HG03135 (cell line): ENCODE results near the gene ACBD6.

ENCODE experiments used
- ATAC-seq: cut with Tn5 transposase; IDR thresholded peaks from one replicate; pipeline ENCODE4 v1.9.1; 2021; ENCODE audit warnings: mild to moderate bottlenecking, moderate library complexity; ENCODE audit not compliant: unreplicated experiment

The ACBD6 gene

DNA sequence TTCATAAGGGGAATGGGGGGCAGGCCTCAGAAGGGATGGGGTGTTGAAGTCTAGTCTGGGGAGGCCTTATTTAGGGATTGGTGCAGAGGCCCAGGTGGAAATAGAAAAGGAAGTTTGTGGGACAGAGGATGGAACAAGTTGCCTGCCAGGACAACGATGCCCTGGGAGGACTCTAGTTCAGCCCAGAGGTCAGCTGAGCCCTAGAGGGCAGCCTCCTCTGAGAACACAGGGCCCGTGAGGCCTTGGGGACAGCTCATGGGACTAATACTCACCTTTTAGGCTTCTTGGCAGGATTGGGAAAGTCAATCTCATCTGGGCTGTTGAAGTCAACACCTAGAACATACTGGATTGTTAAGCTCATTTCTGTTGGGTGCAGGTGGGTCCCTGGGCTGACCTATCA, 229.3 kb downstream of the ACBD6 start:
- no peak for ATAC-seq

DNA sequence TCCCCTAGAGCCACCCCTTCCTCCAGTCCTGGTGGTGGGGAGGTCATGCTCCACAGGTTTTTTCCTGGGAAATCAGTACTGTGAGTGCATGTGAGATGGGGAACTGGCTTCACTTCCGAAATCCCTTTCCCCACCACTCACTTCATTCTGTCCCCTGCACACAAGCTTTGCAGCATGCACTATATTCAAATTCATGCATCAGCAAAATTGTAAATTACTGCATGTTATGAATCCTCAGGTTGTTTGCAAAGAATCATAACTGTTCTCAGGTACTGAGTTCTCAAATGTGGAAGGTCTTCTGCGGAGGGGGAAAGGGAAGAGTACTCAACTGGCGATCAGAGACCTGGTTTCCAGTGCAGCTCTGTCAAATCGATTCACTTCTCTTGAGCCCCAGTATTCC, 230.0 kb downstream of the ACBD6 start:
- no peak for ATAC-seq

DNA sequence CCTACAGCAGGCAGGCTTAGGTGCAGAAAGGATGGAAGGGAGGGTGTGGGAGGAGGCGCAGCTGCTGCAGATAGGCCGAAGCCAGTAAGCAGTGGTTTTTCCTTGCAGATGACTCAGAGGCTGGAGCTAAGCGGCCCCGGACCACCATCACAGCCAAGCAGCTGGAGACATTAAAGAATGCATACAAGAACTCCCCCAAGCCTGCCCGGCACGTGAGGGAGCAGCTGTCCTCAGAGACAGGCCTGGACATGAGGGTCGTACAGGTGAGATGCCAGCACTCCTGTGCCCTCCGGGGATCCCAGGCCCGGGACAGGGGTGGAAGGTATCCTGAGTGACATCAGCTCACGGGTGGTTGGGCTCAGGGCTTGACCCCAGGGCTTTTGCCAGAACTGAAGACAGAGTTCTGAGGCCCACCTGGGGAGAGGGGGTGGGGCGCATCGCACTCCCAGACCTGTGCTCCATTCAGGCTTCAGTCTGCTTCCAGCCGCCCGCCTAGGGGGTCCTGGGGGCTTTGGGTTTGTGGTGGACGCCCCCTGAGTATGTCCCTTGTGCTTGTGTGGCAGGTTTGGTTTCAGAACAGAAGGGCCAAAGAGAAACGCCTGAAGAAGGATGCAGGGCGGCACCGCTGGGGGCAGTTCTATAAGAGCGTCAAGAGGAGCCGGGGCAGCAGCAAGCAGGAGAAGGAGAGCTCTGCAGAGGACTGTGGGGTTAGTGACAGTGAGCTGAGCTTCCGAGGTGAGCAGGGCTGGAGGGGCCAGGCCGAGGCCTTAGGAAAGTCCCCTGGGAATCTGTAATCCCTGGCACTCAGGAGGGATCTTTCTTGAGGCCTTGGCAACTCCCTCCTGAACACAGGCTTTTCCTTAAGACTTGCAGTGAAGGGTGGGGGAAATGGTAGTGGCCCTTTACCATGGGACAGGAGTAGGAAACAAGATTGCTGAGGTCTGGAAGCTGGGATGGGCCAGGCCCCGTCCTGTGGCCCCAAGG, 230.8 kb downstream of the ACBD6 start:
- ATAC-seq, result no peak

DNA sequence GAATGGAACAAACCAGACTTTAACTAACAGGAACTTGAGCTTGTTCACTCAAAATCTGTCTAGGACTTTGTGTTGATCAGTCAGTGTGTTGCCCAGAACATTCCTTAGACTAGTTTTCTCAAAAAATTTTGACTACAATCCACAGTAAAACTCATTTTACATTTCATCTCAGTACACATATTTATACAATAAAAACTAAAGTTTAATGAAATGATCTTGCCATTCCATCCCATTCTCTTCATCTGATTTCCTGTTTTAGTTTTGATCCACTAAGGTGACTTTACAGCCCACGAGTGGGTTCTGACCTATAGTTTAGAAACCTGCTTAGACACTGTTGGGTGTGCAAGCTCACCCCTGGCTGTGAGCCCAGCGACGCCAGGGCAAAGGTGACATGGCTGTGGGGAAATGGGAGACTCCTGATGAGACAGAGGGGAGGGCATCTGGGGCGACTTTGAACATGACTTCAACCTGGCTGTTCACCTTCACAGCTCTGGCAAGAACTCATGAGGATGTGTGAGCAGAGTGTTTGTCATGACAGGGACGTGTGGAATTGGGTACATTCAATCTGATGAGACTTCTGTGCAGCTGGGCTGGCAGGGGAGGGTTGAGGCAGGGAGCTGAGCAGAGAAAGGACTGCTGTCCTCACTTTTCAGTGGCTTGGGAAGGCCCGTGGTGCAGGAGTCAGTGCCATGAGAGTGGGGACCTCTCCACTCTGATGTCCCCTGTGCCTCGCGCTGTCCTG, 231.7 kb downstream of the ACBD6 start:
- no peak for ATAC-seq

DNA sequence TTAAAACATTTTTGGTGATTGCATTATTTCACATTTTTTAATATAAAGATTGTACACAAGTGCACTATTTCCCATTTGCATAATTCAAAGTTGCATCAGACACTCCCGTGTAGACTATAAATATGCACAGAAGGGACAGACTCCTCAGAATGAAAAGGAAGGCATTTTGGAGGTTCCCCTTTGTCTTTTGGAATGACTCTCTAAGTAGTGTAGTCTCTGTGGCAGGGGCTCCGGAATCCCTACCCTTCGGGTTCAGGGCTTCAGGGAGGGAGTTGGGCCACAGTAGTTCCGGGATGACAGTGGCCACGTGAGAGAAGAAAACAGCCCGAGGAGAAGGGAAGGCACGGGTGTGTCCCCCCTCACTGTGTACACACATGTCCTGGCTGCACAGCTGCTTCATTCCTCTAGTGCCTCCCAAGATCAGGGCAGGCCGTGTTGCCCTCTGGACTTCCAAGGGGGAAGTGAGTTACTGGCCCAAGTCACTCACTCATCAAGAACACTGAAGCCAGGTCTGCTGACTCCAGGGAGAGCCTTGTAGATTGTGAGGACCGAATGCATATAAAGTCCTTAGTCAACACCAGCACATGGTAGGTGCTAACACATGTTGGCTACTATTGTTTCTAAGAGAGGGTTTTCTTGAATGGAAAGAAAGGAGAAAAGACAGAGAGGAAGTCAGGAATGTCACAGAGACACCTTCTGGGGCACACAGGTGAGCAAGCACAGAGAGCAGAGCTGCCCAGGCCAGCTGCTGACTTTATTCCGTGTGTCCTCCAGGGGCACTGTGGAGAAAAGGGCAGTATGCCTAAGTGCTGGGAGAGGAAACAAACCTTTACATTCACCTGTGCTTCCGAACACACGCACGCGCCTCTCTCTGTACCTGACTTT, 232.5 kb downstream of the ACBD6 start:
- ATAC-seq, result no peak

DNA sequence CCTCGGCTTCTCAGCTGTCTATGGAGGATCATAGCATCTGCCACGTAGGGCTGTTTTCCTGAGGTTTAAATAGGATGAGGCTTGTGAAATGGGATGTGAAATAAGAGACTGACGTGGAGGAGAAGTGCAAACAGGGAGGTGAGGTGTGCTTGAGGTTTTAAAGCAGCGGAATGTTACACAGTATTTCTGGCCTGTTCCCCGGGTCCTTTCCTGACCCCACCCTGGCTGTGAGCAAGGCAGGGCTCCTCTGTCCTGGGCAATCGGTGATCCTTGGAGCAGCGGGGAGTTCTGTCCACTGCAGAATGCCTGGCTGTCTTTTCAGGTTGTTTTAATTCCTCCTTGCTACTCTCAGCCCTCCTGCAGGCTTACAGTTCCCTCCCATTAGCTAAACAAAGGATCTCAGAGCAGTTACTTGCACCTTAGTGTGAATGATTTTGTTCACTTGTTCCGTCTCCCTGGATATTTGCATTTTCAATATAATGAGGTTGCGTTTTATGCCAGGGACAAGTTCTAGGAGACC, 233.8 kb downstream of the ACBD6 start:
- no peak for ATAC-seq

DNA sequence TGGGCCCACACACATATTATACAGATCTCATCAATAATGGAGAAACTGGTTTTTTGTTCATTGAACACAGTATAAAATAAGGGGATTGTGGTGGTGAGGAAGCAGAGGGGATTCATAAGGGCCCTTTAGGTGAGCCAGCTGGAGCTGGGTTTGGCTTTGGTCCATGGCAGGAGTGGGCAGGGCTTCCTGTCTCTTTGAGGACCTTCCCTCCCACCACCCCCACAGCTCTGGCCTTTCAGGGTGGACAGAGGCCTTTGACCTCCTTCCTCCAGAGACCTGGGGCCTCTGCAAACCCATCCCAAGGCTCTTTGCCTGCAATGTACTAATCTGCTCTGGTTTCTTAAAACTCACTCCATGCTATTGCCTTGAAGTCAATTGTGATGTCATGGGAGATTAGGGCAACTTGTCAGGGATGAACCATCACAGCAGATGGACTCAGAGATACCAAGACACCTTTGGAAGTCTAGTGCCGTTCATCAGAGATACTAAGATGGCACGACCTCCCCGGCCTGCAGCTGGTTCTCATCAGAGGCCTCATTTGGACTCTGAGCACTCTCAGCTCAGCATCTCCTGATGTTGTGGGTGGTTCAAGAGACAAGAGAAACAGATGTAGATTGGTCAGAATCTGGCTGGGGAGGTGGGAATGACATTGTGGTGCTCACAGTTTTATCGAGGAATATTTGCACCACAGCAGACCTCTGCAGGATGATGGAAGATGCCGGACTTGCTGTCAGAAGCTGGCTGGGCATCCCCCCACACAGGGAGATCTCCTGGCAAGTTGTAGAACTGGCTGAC, 234.4 kb downstream of the ACBD6 start:
- ATAC-seq, result no peak

DNA sequence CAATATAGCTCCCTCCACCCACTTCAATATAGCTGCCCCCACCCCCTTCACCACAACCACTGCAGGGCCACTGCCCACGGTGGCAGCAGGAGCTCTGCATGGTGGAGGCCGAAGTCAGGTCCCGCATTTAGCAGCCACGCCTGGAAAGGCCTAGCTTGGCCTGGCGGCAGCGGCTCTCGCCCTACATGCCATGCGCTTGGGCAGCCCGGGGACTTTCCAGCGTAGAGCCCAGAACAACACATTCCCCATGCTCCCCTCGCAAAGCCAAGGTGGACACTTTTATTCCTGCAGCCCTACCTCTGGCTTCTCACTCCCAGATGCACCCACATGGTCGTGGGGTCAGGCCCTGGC, 235.2 kb downstream of the ACBD6 start:
- no peak for ATAC-seq

DNA sequence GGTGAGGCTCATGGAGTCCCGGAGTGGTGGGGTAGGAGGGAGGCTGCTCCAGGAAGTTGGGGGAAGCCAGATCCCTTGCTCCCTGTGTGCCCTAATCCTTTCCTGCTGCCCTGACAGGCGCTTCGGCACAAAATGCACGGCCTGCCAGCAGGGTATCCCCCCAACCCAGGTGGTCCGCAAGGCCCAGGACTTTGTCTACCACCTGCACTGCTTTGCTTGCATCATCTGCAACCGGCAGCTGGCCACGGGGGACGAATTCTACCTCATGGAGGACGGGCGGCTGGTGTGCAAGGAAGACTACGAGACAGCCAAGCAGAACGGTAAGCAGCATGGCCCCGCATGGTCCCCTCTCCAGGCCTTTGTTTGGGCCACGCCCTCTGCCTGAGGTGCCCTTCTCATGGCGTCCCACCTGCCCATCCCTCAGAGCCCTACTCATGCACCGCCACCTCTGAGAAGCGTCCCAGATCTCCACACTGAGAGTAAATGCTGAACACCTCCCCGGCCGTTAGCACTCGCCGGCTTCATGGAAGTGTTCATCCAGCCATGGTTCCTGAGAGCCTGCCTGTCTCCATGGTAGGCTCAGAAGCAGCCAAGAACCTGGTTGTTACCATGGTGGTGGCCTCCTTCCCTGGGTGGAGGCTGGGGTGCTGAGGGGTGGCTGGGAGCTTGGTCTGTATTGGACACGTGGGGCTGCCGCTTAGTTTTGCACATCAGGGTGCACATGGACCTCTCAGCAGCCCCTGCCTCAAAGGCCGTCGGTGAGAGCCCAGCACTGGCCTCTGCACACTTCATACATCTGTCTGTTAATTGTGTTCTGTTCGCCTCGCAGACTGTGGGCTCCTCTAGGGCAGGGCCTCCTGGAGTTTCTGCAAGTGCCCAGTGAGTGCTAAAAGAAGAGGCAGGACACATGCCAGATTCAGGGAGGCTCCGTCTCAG, 235.8 kb downstream of the ACBD6 start:
- no peak for ATAC-seq

DNA sequence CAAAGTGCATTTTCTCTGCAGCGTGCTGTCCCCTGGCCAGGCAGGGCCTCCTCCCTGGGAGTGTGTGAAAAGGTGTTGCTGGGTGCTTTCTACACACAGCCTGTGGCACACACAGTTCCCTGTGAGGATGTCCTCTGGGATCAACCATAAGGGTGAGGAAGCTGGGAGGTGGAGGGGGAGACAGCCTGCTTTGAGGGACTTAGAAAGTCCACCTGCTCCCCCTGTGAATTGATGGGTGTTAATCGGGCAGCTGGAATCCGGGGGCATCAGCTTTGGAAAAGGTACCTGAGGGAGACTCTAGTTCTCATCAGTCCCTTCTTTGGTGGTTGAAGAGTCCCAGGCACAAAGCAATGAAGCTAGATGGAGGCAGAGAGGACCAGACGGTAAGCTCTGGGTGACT, 236.5 kb downstream of the ACBD6 start:
- no peak for ATAC-seq

DNA sequence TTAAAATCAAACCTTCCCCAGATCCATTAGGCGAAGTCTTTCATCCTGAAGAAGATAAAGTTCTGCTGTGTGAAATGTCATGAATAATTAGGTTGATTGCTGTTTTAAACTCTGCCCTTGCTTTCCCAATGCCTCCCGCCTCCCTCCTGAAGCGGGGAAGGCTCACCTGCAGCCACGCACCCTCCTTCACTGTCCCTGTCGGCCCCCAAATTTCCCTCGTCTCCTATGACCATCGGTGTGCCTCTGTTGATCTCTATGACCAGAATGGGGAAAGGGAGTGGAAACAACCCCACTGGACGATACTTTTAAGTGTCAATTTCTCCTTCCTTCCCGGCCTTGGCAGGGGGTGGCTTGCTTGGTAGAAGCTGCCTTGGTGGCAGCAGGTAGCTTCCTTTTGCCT, 237.2 kb downstream of the ACBD6 start:
- no peak for ATAC-seq

DNA sequence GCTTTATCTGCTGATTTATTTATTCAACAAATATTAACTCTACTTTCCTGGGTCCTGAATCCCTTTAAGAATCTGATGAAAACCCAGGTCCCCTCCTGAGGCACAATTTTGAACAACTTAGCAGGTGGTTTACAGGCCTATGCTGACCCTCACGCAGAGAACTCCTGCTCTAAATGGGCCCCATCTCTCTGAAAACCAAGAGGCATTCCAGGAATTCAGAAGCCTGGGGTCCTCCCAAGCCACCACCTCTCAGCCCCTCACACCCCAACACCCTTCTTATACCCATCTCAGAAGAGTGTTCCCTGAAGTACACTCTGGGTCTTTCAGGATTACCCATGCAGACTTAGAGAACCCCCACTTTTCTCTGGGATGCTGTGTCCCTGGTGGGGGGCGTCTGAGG, 237.8 kb downstream of the ACBD6 start:
- no peak for ATAC-seq

DNA sequence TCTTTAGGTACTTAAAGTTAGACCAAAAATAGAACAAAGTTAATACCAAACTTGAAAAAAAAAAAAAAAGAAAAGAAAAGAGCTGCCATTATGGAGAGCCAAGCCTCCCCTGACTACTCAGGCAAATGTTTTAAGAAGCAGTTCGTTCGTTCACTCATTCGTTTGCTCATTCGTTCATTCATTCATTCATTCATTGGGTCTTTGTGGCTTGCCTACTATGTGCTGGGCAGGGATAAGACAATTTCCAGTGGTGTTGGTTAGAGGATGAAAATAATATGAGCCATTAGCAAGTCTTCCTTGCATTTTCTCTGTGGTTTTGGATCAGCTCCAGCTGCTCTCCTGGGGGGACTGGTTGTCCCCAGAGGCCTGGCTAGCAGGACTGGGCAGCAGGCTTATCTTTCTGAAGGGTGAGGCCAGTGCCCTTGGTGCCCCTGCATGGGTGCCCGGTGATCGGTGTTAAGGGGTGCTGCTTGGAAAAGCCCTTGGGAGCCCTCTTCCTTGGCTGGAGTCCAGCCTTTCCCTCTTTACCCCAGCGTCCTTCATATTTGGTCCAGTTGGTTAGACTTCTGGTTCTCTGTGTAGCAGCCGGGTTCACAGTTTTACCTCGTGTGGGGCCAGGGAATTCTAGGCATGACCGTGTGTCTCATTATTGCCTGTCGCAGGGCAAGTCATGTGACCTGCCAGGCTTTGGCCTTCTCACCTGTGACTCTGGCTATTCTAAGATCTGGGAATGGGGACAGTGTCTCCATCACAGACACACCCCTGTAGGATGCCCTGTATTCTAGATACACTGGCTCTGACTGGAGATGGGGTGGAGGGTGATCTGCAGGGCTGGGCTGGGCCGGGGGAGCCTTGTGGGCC, 239.5 kb downstream of the ACBD6 start:
- ATAC-seq, result no peak

DNA sequence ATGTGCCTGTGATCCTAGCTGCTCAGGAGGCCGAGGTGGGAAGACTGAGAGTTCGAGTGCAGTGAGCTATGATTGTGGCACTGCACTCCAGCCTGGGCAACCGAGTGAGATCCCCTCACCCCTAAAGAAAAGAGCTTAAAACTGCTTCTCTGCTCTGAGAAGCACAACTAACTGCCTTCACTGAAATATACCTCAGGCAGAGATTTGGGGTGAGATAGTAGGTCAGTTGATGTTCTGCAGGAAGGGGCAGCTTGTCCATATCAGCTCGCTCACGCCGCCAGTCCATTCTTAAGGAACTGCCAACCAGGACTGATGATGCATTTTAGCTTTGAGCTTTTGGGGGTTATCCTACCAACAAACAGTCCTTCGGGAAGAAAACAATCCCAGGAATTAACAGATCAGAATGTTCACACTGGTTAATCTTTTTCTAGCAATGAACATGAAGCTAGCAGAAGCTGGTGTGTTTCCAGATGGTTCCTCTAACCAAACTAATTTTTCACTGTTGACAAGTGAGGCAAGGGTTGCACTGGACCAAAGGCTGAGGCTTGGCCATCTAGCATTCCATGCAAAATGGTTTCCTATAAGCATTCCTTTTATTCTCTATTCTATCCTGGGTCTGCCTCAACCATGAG, 240.7 kb downstream of the ACBD6 start:
- no peak for ATAC-seq

DNA sequence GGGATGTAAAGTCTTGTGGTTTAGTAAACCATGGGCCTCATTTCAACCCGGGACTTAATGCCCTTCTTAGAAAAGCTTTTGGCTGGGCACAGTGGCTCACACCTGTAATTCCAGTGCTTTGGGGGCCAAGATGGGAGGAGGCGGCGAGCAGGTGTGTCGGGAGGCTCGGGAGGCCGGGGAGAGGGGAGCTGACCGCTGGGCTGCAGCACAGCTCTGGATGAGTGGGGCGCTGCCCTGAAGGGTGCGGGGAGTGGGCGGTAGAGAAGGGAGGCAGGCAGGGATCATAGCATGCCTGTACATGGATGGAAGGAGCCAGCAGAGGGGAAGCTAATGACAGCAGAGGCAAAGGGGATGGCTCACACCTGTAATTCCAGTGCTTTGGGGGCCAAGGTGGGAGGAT, 241.3 kb downstream of the ACBD6 start:
- no peak for ATAC-seq

DNA sequence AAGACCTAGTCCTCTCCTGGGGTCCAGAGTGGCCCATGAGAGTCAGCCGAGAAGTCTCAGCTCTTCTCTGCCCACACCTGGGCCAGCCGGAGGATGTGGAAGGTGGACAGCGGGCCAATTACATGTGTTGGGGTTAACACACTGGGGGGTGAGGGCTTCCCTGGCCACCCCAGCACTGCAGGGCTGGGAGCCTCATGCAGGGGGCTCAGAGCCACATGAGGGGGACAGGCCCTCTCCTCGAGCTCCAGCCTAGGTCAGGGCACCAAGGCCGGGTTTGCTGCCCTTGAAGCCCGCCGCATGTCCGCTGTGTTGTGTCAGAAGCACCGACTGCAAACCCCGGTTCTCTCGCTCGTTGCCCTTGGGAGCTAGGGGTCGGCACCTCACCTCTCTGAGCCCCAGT, 241.8 kb downstream of the ACBD6 start:
- ATAC-seq, result no peak

DNA sequence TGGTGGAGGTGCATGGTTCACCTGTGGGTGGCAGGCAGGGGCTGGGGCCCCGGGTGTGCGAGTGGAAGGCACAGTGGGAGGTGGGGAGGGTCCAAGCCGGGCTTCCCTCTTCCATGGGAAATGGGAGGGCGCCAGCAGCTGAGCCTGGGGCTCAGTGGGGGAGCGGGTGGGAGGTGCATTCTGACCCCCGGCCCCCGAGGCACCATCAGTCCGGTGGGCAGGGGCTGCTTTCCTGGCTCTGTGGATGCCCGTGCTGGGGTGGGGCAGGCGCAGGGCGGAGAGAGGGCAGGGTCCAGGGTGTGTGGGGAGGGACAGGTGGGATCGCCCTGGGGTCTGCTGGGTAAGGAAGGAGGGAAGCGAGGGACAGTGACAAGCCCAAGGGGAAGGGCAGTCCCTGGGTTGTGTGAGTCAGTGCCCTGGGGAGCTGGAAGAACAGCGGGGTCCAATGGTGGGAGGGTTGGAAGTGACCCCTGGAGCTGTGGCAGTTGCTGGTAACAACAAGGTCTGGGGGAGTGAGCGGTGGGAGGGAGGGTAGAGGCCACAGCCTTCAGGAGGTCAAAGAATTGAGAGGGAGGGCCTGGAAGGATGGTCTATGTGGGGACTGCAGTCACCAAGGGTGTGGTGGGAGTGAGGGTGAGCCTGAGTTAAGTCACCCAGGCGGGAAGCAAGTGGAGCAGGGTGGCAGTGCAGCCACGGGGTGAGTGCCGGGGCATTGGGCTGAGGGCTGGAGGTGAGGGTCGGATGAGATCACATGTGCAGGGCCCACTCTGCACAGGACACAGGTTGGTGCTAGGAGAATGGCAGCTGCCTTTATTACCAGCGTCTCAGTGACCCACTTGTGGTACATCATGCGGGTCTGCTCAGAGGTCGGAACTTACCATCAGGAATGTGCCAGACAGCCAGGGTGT, 242.7 kb downstream of the ACBD6 start:
- ATAC-seq, result no peak
